ENCODE results near the gene ZNF586.
"Not testable (repeated sequence)": the region's sequence is repeated elsewhere in the genome, so short reads cannot be mapped to it uniquely, and the experiment has no call there.

Gene ZNF586

GRCh38 chr19:57769345-57770131 lies at the start of gene ZNF586:
TSS of gene ZNF586 (plus strand) at chr19:57769676. CDS start at chr19:57769843, 167 bp downstream.
- DNase-seq (ENCODE audit: low read depth in 2 of 2, low spot score in 1 of 2), result peak; percentile 72 to 78

- DNase-seq (ENCODE audit: low read depth in 2 of 2, low spot score in 1 of 2), result no peak
Measured at GRCh38 chr19:57719901-57720519, 49.5 kb upstream of the ZNF586 start.

- no peak for DNase-seq (ENCODE audit: low read depth in 2 of 2, low spot score in 1 of 2)
Measured at GRCh38 chr19:57720878-57721277, 48.6 kb upstream of the ZNF586 start.

- not testable (repeated sequence) for DNase-seq (ENCODE audit: low read depth in 2 of 2, low spot score in 1 of 2)
Measured at GRCh38 chr19:57738320-57738719, 31.2 kb upstream of the ZNF586 start.

- not testable (repeated sequence) for DNase-seq (ENCODE audit: low read depth in 2 of 2, low spot score in 1 of 2)
Measured at GRCh38 chr19:57738770-57739169, 30.7 kb upstream of the ZNF586 start.

GRCh38 chr19:57746580-57747471 lies 22.6 kb upstream of the ZNF586 start, which contains the start of gene ZNF776:
TSS of gene ZNF776 (plus strand) at chr19:57746815. CDS start at chr19:57747059, 244 bp downstream.
- peak; percentile 50 to 73 for DNase-seq (ENCODE audit: low read depth in 2 of 2, low spot score in 1 of 2)

- DNase-seq (ENCODE audit: low read depth in 2 of 2, low spot score in 1 of 2), result no peak
Measured at GRCh38 chr19:57747472-57747807, 22.0 kb upstream of the ZNF586 start.

GRCh38 chr19:57748029-57748428 lies 21.4 kb upstream of the ZNF586 start:
- no peak for DNase-seq (ENCODE audit: low read depth in 2 of 2, low spot score in 1 of 2)

- DNase-seq (ENCODE audit: low read depth in 2 of 2, low spot score in 1 of 2), result no peak
Measured at GRCh38 chr19:57754091-57754673, 15.3 kb upstream of the ZNF586 start.

GRCh38 chr19:57755031-57755430 lies 14.4 kb upstream of the ZNF586 start:
- DNase-seq (ENCODE audit: low read depth in 2 of 2, low spot score in 1 of 2), result no peak

- no peak for DNase-seq (ENCODE audit: low read depth in 2 of 2, low spot score in 1 of 2)
Measured at GRCh38 chr19:57757941-57758340, 11.5 kb upstream of the ZNF586 start.

GRCh38 chr19:57759096-57759495 lies 10.4 kb upstream of the ZNF586 start:
- no peak for DNase-seq (ENCODE audit: low read depth in 2 of 2, low spot score in 1 of 2)

GRCh38 chr19:57771417-57771816 lies 1.9 kb downstream of the ZNF586 start:
- DNase-seq (ENCODE audit: low read depth in 2 of 2, low spot score in 1 of 2), result no peak

GRCh38 chr19:57773488-57773887 lies 4.0 kb downstream of the ZNF586 start:
- DNase-seq (ENCODE audit: low read depth in 2 of 2, low spot score in 1 of 2), result no peak

GRCh38 chr19:57776764-57777296 lies 7.4 kb downstream of the ZNF586 start:
- no peak for DNase-seq (ENCODE audit: low read depth in 2 of 2, low spot score in 1 of 2)

- DNase-seq (ENCODE audit: low read depth in 2 of 2, low spot score in 1 of 2), result no peak
Measured at GRCh38 chr19:57778336-57778735, 8.9 kb downstream of the ZNF586 start.

- no peak for DNase-seq (ENCODE audit: low read depth in 2 of 2, low spot score in 1 of 2)
Measured at GRCh38 chr19:57779220-57779845, 9.9 kb downstream of the ZNF586 start.

- DNase-seq (ENCODE audit: low read depth in 2 of 2, low spot score in 1 of 2), result no peak
Measured at GRCh38 chr19:57786286-57786685, 16.8 kb downstream of the ZNF586 start.

- DNase-seq (ENCODE audit: low read depth in 2 of 2, low spot score in 1 of 2), result no peak
Measured at GRCh38 chr19:57786906-57787305, 17.4 kb downstream of the ZNF586 start.

GRCh38 chr19:57788114-57788692 lies 18.7 kb downstream of the ZNF586 start:
- DNase-seq (ENCODE audit: low read depth in 2 of 2, low spot score in 1 of 2), result no peak
